H1 (cell line): Measurements from ENCODE around the gene DAP. TPM values are rescaled to one million over a fixed set of nuclear protein-coding genes. Genes with fewer than 3 reads are reported as not detected.
A peak's percentile ranks its signal among the peaks of the same experiment; 100 is the strongest.

ENCODE experiments used
- CTCF ChIA-PET: fragments of 300-600 bp; sonication (Branson Sonifier 250); formaldehyde crosslinking; loops from one replicate; lab custom pipeline; 2021; ENCODE audit not compliant: partially characterized antibody; lab: Charles Lee
- POLR2A ChIA-PET: fragments of 300-600 bp; sonication (Branson Sonifier 250); formaldehyde crosslinking; loops from one replicate; lab custom pipeline; 2021; ENCODE audit warnings: inconsistent platforms; ENCODE audit not compliant: partially characterized antibody; lab: Charles Lee
- DNase-seq, 2 experiments: peaks; one replicate each; pipeline versions ENCODE4 v3.0.0 to v3.0.0-alpha.2; 2010 to 2022; ENCODE audit warnings: low spot score in 2 of 2, low read depth in 1 of 2, mixed read lengths in 1 of 2
- FAIRE-seq: peaks from 2 replicates; lab custom pipeline; 2011; peaks lifted over from hg19 to GRCh38; lab: Jason Lieb, UNC
- H2AFZ ChIP-seq: 2 replicates; pipeline ENCODE4 v1.8.1; 2012; ENCODE audit warnings: low read length, inconsistent platforms
- H2AK5ac ChIP-seq: 2 replicates; pipeline ENCODE4 v1.6.1; 2013; ENCODE audit warnings: low read depth, low read length
- H2BK120ac ChIP-seq: replicated peaks from 2 replicates; pipeline ENCODE3; 2013; ENCODE audit warnings: low read depth, low read length, inconsistent platforms
- H2BK12ac ChIP-seq: 2 replicates; pipeline ENCODE4 v1.6.1; 2013; ENCODE audit warnings: low read depth, low read length
- H2BK15ac ChIP-seq: 2 replicates; pipeline ENCODE4 v1.6.1; 2013; ENCODE audit warnings: low read length
- H2BK20ac ChIP-seq: 2 replicates; pipeline ENCODE4 v1.6.1; 2013; ENCODE audit warnings: low read length
- H2BK5ac ChIP-seq: 2 replicates; pipeline ENCODE4 v1.6.1; 2013; ENCODE audit warnings: low read depth, low read length
- H3K14ac ChIP-seq: 2 replicates; pipeline ENCODE4 v1.6.1; 2013; ENCODE audit warnings: inconsistent platforms; ENCODE audit not compliant: insufficient read length
- H3K18ac ChIP-seq: 2 replicates; pipeline ENCODE4 v1.6.1; 2013; ENCODE audit warnings: low read length; ENCODE audit errors: extremely low read depth
- H3K23ac ChIP-seq: 2 replicates; pipeline ENCODE4 v1.6.1; 2013; ENCODE audit warnings: inconsistent platforms; ENCODE audit not compliant: insufficient read length
- H3K23me2 ChIP-seq: 2 replicates; pipeline ENCODE4 v1.6.1; 2013; ENCODE audit warnings: low read depth, low read length
- H3K27ac ChIP-seq: 2 replicates; pipeline ENCODE4 v1.6.1; 2011; ENCODE audit warnings: low read depth, low read length, inconsistent platforms
- H3K27me3 ChIP-seq, 4 experiments: replicated peaks in 1 of 4; 1 replicate in 1 of 4; 2 replicates in 3 of 4; pipeline versions ENCODE4 v1.6.1 to v1.8.1; 2011 to 2013; ENCODE audit warnings: low read length in 3 of 4, mild to moderate bottlenecking in 3 of 4, inconsistent platforms in 2 of 4, mixed read lengths in 2 of 4, moderate library complexity in 1 of 4; ENCODE audit not compliant: control insufficient read depth in 3 of 4, insufficient read depth in 3 of 4; ENCODE audit errors: extremely low read depth in 1 of 4
- H3K36me3 ChIP-seq, 4 experiments: 2 replicates each; pipeline versions ENCODE4 v1.6.1 to v1.8.1; 2011 to 2013; ENCODE audit warnings: mild to moderate bottlenecking in 4 of 4, low read length in 3 of 4, moderate library complexity in 2 of 4, control low read depth in 1 of 4, inconsistent platforms in 1 of 4; ENCODE audit not compliant: insufficient read depth in 4 of 4, control insufficient read depth in 2 of 4
- H3K4ac ChIP-seq: replicated peaks from 2 replicates; pipeline ENCODE3; 2013; ENCODE audit warnings: low read length, low read depth, mixed read lengths, inconsistent platforms; ENCODE audit not compliant: insufficient read length
- H3K4me1 ChIP-seq, 4 experiments: replicated peaks in 1 of 4; 1 replicate in 1 of 4; 2 replicates in 3 of 4; pipeline versions ENCODE4 v1.6.1 to v1.8.1; 2011 to 2013; ENCODE audit warnings: low read length in 3 of 4, inconsistent platforms in 2 of 4, mixed read lengths in 1 of 4; ENCODE audit not compliant: insufficient read depth in 4 of 4, control insufficient read depth in 3 of 4
- H3K4me2 ChIP-seq, 2 experiments: 2 replicates each; pipeline versions ENCODE4 v1.6.1 to v1.8.1; 2011 to 2013; ENCODE audit warnings: low read depth in 2 of 2, low read length in 2 of 2, control low read depth in 1 of 2, inconsistent platforms in 1 of 2, mild to moderate bottlenecking in 1 of 2; ENCODE audit not compliant: insufficient read depth in 1 of 2
- H3K4me3 ChIP-seq, 4 experiments: fragments of 200-600, 300-600 bp in 1 of 4; sonication (generic), shearing (Covaris generic), sonication (Bioruptor Twin) in 1 of 4; 2 replicates each; pipeline versions ENCODE4 v1.5.1 to v1.8.1; 2011 to 2016; ENCODE audit warnings: low read length in 4 of 4, low read depth in 3 of 4, control low read depth in 2 of 4, inconsistent platforms in 2 of 4, mild to moderate bottlenecking in 2 of 4, mixed read lengths in 1 of 4, moderate library complexity in 1 of 4; ENCODE audit not compliant: insufficient read depth in 2 of 4; ENCODE audit errors: extremely low read depth in 1 of 4
- H3K56ac ChIP-seq: replicated peaks from 2 replicates; pipeline ENCODE3; 2013; ENCODE audit warnings: low read depth, mild to moderate bottlenecking, mixed read lengths, low read length, inconsistent platforms; ENCODE audit not compliant: insufficient read length
- H3K79me1 ChIP-seq: 2 replicates; pipeline ENCODE4 v1.6.1; 2013; ENCODE audit warnings: low read depth, low read length, control low read depth
- H3K79me2 ChIP-seq, 2 experiments: 2 replicates each; pipeline versions ENCODE4 v1.6.1 to v1.8.1; 2012 to 2013; ENCODE audit warnings: low read length in 2 of 2, mild to moderate bottlenecking in 2 of 2, inconsistent platforms in 1 of 2; ENCODE audit not compliant: insufficient read depth in 2 of 2, control insufficient read depth in 1 of 2
- H3K9ac ChIP-seq, 4 experiments: replicated peaks in 1 of 4; 1 replicate in 1 of 4; 2 replicates in 3 of 4; pipeline versions ENCODE4 v1.6.1 to v1.8.1; 2011 to 2013; ENCODE audit warnings: low read depth in 3 of 4, low read length in 3 of 4, control low read depth in 2 of 4, mild to moderate bottlenecking in 2 of 4, moderate library complexity in 2 of 4, inconsistent platforms in 1 of 4; ENCODE audit errors: extremely low read depth in 1 of 4
- H3K9me3 ChIP-seq, 2 experiments: 2 replicates each; pipeline versions ENCODE4 v1.6.1 to v1.8.1; 2012 to 2013; ENCODE audit warnings: mild to moderate bottlenecking in 2 of 2, moderate library complexity in 2 of 2, control low read depth in 1 of 2, inconsistent platforms in 1 of 2, low read depth in 1 of 2, low read length in 1 of 2, mixed read lengths in 1 of 2; ENCODE audit not compliant: insufficient read depth in 2 of 2
- H4K20me1 ChIP-seq, 2 experiments: replicated peaks in 1 of 2; 2 replicates each; pipeline versions ENCODE3 to v1.8.1; 2011 to 2013; ENCODE audit warnings: inconsistent platforms in 2 of 2, low read length in 2 of 2, mild to moderate bottlenecking in 1 of 2; ENCODE audit not compliant: insufficient read depth in 2 of 2, control insufficient read depth in 1 of 2
- H4K5ac ChIP-seq: 2 replicates; pipeline ENCODE4 v1.6.1; 2013; ENCODE audit warnings: low read length, low read depth, mixed read lengths, inconsistent platforms; ENCODE audit not compliant: insufficient read length
- H4K8ac ChIP-seq: 2 replicates; pipeline ENCODE4 v1.8.0; 2013; ENCODE audit warnings: mild to moderate bottlenecking, moderate library complexity, low read length, inconsistent platforms; ENCODE audit not compliant: insufficient read depth; ENCODE audit errors: extremely low read depth
- H4K91ac ChIP-seq: replicated peaks from 2 replicates; pipeline ENCODE3; 2013; ENCODE audit warnings: low read length, mixed read lengths, inconsistent platforms; ENCODE audit not compliant: insufficient read length
- CBX5 ChIP-seq: fragments of 300-800, 300-1000 bp; sonication (generic); IDR thresholded peaks from 2 replicates; pipeline ENCODE4 v1.7.1; 2016; ENCODE audit warnings: antibody characterized with exemption, low read length, low read depth
- CEBPB ChIP-seq: IDR thresholded peaks from 2 replicates; pipeline ENCODE4 v1.6.1; 2012; ENCODE audit warnings: low read depth, low read length
- CHD2 ChIP-seq: IDR thresholded peaks from 2 replicates; pipeline ENCODE4 v1.6.1; 2012; ENCODE audit warnings: low read length, improper control_type of control experiment
- CREB1 ChIP-seq: IDR thresholded peaks from 2 replicates; pipeline ENCODE4 v1.6.1; 2012; ENCODE audit warnings: inconsistent platforms
- HDAC6 ChIP-seq: IDR thresholded peaks from one replicate; pipeline ENCODE4 v1.7.1; 2012; ENCODE audit warnings: low read depth, mild to moderate bottlenecking, inconsistent platforms, low read length, moderate library complexity
- RXRA ChIP-seq: IDR thresholded peaks from 2 replicates; pipeline ENCODE4 v1.6.1; 2011; ENCODE audit warnings: low read depth, mild to moderate bottlenecking, low read length, moderate library complexity; ENCODE audit not compliant: insufficient read depth
- TAF1 ChIP-seq: IDR thresholded peaks from 2 replicates; pipeline ENCODE4 v1.6.1; 2011; ENCODE audit warnings: mild to moderate bottlenecking, low read depth, low read length
- WGBS, 2 experiments: shearing (Covaris generic) in 1 of 2; methylation state at CpG; one replicate each; pipeline versions ENCODE4 v1.1.6 to v1.1.7; 2013 to 2015; ENCODE audit warnings: low lambda C conversion rate in 2 of 2, mixed read lengths in 2 of 2, inconsistent platforms in 1 of 2, low coverage in 1 of 2, missing lambda C conversion rate in 1 of 2; ENCODE audit not compliant: insufficient replicate concordance in 2 of 2, insufficient coverage in 1 of 2, insufficient read length in 1 of 2; ENCODE audit errors: extremely low coverage in 1 of 2, missing lambda C conversion rate in 1 of 2; 5-methylcytosine and 5-hydroxymethylcytosine counted together
- polyA plus RNA-seq, 7 experiments: library from polyadenylated mRNA; depleted of rRNA in 3 of 7; stranded (reverse) in 5 of 7; unstranded in 2 of 7; fragments of >200 nt in 5 of 7; fragments of 200-250 nt in 2 of 7; gene quantifications; 1 replicate in 5 of 7; 2 replicates in 1 of 7; 4 replicates in 1 of 7; pipeline versions ENCODE4 v1.2.1 to v1.2.3, GENCODE V29; 2011 to 2013; ENCODE audit warnings: missing spikeins in 2 of 7, mixed read lengths in 2 of 7
- total RNA-seq: library from RNA; stranded (reverse); fragmentation: NEBNext Ultra II Directional; extraction: Animal tissue kit (Norgen Biotek cat#: 25700); gene quantifications from 2 replicates; pipeline ENCODE4 v1.2.1, GENCODE V29; 2021
- TF ChIP-seq, protein P1 (sequence below): IDR thresholded peaks from 2 replicates; pipeline ENCODE4 v1.6.1; 2012; ENCODE audit warnings: low read length, inconsistent platforms

The DAP gene
- total and polyA plus RNA-seq, 2 of the 8 experiments (the other 6 are each of a cell fraction or from before 2014, with no cell fraction given), result 26.2 to 44.4 TPM

DNA sequence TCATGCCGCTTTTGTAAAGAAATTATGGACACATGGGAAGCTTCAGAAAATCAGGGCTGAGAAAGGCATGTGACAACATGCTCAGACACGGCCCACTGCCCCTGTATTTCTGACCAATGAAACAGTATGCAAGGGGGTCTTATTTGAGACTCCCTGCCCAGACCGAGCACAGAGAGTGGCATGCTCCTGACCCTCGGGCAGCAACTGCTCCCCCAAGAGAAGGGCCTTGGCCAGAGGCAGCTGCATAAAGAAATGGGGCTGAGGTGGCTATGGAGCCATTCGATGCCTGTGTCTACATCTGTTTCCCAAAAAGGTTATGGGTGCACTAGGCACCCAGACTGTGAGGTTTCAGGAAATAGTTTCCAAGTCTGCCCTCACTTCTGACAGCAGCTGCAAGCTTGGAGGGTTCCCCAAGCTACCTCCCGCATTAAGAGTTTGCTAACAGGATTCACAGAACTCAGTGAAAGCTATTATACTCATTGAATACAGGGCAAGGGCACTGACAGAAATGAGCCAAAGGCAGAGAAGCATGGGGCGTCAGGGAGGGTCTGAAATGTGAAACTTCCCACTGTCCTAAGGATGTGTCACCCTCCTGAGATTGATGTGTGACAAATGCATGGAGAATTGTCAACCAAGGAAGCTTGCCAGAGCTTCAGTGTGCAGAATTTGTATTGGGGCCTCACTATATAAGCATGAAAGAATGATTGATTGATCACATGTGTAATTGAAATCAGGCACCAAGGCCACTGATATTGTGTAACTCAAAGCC is 94.3 kb downstream of the DAP start:
- Histone ChIP-seq H3K36me3 (no peaks in the 10 kb centered on the region), H3K9ac (no peak overlapping the region), H4K8ac (no peak overlapping the region), H3K4me2 (no peak overlapping the region), H4K5ac (no peak overlapping the region), H3K14ac (no peak overlapping the region), H3K9me3 (no peaks in the 10 kb centered on the region), H3K79me2 (no peaks in the 10 kb centered on the region), H3K23ac (no peak overlapping the region), H4K20me1 (peaks cover 0 to 5% of the 10 kb centered on the region in 2 experiments), H3K4ac (no peak overlapping the region), H2BK5ac (no peak overlapping the region), H3K79me1 (no peaks in the 10 kb centered on the region), H3K56ac (no peak overlapping the region), H3K23me2 (peaks cover 6% of the 10 kb centered on the region; the same call in 1 of the 2 replicates), H2BK20ac (peak overlapping the region; percentile 24; the same call in 1 of the 2 replicates), H2AFZ (no peak overlapping the region), H3K27ac (no peak overlapping the region), H2AK5ac (no peak overlapping the region), H2BK15ac (no peak overlapping the region), H3K4me3 (no peak overlapping the region), H3K18ac (no peak overlapping the region), H2BK120ac (no peak overlapping the region), H3K27me3 (no peaks in the 10 kb centered on the region), H4K91ac (no peak overlapping the region), H3K4me1 (peaks cover 4 to 12% (median 10%) of the 10 kb centered on the region in 4 experiments; a peak in 4 of 7 replicates), H2BK12ac (no peak overlapping the region)
- TF ChIP-seq CEBPB, result no peak
- TF ChIP-seq TAF1, result no peak
- no peak for TF ChIP-seq RXRA
- TF ChIP-seq, protein P1, sequence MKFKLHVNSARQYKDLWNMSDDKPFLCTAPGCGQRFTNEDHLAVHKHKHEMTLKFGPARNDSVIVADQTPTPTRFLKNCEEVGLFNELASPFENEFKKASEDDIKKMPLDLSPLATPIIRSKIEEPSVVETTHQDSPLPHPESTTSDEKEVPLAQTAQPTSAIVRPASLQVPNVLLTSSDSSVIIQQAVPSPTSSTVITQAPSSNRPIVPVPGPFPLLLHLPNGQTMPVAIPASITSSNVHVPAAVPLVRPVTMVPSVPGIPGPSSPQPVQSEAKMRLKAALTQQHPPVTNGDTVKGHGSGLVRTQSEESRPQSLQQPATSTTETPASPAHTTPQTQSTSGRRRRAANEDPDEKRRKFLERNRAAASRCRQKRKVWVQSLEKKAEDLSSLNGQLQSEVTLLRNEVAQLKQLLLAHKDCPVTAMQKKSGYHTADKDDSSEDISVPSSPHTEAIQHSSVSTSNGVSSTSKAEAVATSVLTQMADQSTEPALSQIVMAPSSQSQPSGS, result no peak
- TF ChIP-seq CBX5, result no peak
- TF ChIP-seq HDAC6, result no peak
- TF ChIP-seq CREB1, result no peak
- TF ChIP-seq CHD2, result no peak
- no peak for DNase-seq
- CTCF ChIA-PET, result interaction anchor here (0.8 to 3.5 kb wide), 11 partner anchors 14 to 215 kb away, joined by 3 to 14 read pairs (median 3); no protein-coding TSS in a partner anchor
- 87% methylated on average over 7 of the region's 7 CpGs; no CpG with 5 or more reads in 1 of the 2 experiments for WGBS, 2 experiments
- POLR2A ChIA-PET, result interaction anchor here (0.7 to 1.0 kb wide), 2 partner anchors 10 to 397 kb away, joined by 3 read pairs; no protein-coding TSS in a partner anchor
- no peak for FAIRE-seq
